Esophagus squamous epithelium (tissue), 4 donors: ENCODE results near the gene ITGA2B.

Experiments used
- POLR2A ChIP-seq, 4 donors: fragments of 450-650 bp; IDR thresholded peaks; one replicate each; pipeline ENCODE4 v1.6.1; 2017; ENCODE audit warnings: antibody characterized with exemption in 4 of 4, mild to moderate bottlenecking in 4 of 4, moderate library complexity in 3 of 4
- TF ChIP-seq, protein P1 (sequence below), 6 experiments: fragments of 450-650 bp in 4 of 6; fragments of 200-600 bp in 2 of 6; sonication (generic) in 2 of 6; IDR thresholded peaks; one replicate each; pipeline ENCODE4 v1.5.1; 2016 to 2019; ENCODE audit warnings: antibody characterized with exemption in 6 of 6, mild to moderate bottlenecking in 4 of 6, moderate library complexity in 4 of 6

- TF ChIP-seq, protein P1, sequence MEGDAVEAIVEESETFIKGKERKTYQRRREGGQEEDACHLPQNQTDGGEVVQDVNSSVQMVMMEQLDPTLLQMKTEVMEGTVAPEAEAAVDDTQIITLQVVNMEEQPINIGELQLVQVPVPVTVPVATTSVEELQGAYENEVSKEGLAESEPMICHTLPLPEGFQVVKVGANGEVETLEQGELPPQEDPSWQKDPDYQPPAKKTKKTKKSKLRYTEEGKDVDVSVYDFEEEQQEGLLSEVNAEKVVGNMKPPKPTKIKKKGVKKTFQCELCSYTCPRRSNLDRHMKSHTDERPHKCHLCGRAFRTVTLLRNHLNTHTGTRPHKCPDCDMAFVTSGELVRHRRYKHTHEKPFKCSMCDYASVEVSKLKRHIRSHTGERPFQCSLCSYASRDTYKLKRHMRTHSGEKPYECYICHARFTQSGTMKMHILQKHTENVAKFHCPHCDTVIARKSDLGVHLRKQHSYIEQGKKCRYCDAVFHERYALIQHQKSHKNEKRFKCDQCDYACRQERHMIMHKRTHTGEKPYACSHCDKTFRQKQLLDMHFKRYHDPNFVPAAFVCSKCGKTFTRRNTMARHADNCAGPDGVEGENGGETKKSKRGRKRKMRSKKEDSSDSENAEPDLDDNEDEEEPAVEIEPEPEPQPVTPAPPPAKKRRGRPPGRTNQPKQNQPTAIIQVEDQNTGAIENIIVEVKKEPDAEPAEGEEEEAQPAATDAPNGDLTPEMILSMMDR (IDR thresholded peaks at IDR 0.05), result no peak
- TF ChIP-seq POLR2A (IDR thresholded peaks at IDR 0.05), result no peak
Measured at GRCh38 chr17:44374306-44375195, 14.9 kb downstream of the ITGA2B start.
